ENCODE measurements around the gene MAGOH.

GRCh38 chr1:53274026-53274425 lies 35.7 kb upstream of the MAGOH start:
- TF ChIP-seq, protein P1, sequence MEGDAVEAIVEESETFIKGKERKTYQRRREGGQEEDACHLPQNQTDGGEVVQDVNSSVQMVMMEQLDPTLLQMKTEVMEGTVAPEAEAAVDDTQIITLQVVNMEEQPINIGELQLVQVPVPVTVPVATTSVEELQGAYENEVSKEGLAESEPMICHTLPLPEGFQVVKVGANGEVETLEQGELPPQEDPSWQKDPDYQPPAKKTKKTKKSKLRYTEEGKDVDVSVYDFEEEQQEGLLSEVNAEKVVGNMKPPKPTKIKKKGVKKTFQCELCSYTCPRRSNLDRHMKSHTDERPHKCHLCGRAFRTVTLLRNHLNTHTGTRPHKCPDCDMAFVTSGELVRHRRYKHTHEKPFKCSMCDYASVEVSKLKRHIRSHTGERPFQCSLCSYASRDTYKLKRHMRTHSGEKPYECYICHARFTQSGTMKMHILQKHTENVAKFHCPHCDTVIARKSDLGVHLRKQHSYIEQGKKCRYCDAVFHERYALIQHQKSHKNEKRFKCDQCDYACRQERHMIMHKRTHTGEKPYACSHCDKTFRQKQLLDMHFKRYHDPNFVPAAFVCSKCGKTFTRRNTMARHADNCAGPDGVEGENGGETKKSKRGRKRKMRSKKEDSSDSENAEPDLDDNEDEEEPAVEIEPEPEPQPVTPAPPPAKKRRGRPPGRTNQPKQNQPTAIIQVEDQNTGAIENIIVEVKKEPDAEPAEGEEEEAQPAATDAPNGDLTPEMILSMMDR (conservative IDR thresholded peaks at IDR 0.05; ENCODE audit: low read length), result no peak
- no peak for TF ChIP-seq EZH2phosphoT487 (IDR thresholded peaks at IDR 0.05; ENCODE audit: borderline replicate concordance)

Measured in Loucy (cell line).